Osteocyte (in vitro differentiated cells): Measurements from ENCODE around the gene ACACA. TPM values are rescaled to one million over a fixed set of nuclear protein-coding genes. Genes with fewer than 3 reads are reported as not detected.
"Not testable (repeated sequence)": the region's sequence is repeated elsewhere in the genome, so short reads cannot be mapped to it uniquely, and the experiment has no call there.

Source experiments
- DNase-seq: peaks from one replicate; pipeline ENCODE4 v3.0.0; 2021; ENCODE audit warnings: mixed read lengths; ENCODE audit not compliant: unreplicated experiment; ENCODE audit errors: extremely low spot score
- H3K27ac Mint-ChIP-seq: one replicate; pipeline ENCODE4 v1.8.0; 2021; ENCODE audit warnings: mild to moderate bottlenecking, mixed read lengths; ENCODE audit not compliant: unreplicated experiment
- H3K27me3 Mint-ChIP-seq: one replicate; pipeline ENCODE4 v1.8.0; 2021; ENCODE audit warnings: mixed read lengths; ENCODE audit not compliant: unreplicated experiment
- H3K36me3 Mint-ChIP-seq: one replicate; pipeline ENCODE4 v1.8.0; 2021; ENCODE audit warnings: mixed read lengths; ENCODE audit not compliant: unreplicated experiment
- H3K4me1 Mint-ChIP-seq: one replicate; pipeline ENCODE4 v1.8.0; 2021; ENCODE audit warnings: mixed read lengths; ENCODE audit not compliant: unreplicated experiment
- H3K4me3 Mint-ChIP-seq: one replicate; pipeline ENCODE4 v1.8.0; 2021; ENCODE audit warnings: mild to moderate bottlenecking, moderate library complexity, mixed read lengths; ENCODE audit not compliant: unreplicated experiment
- H3K9me3 Mint-ChIP-seq: one replicate; pipeline ENCODE4 v1.8.0; 2021; ENCODE audit warnings: mixed read lengths; ENCODE audit not compliant: unreplicated experiment
- total RNA-seq: library from RNA; stranded (reverse); gene quantifications from 2 replicates; pipeline ENCODE4 v1.2.1, GENCODE V29; 2021
- TF ChIP-seq, protein P1 (sequence below): fragments of 200-600 bp; sonication (generic); IDR thresholded peaks from 2 replicates; pipeline ENCODE4 v1.5.0; 2021; ENCODE audit warnings: antibody characterized with exemption, mild to moderate bottlenecking, moderate library complexity

The ACACA gene
- total RNA-seq, 1 donor from 2014 or later: 63.5 TPM

DNA sequence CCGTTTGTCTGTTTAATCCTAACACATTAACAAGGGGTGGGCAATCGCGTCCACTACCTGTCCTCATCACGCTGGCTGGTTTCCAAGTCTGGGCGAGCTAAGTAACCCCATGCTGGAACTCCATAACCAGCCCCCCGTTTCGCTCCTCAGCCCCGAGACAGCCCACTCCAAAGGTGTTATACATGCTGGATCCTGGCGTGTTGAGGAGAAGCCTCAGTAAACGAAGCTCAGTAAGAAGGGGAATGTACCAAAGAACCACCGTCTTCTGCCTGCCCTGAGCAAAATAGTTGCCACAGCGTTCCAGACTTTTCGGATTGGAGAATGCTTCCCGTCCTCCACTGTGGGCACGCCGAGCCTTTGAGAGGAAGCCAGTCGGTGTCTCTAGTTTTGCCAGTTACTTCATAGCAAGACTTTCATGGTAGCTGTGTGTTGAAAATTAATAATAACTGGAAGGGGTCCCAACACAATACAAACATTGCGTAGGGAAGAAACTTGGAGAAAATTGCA is 46.9 kb downstream of the ACACA start:
- H3K9me3 Mint-ChIP-seq: no peaks in the 10 kb centered on the region
- TF ChIP-seq, protein P1, sequence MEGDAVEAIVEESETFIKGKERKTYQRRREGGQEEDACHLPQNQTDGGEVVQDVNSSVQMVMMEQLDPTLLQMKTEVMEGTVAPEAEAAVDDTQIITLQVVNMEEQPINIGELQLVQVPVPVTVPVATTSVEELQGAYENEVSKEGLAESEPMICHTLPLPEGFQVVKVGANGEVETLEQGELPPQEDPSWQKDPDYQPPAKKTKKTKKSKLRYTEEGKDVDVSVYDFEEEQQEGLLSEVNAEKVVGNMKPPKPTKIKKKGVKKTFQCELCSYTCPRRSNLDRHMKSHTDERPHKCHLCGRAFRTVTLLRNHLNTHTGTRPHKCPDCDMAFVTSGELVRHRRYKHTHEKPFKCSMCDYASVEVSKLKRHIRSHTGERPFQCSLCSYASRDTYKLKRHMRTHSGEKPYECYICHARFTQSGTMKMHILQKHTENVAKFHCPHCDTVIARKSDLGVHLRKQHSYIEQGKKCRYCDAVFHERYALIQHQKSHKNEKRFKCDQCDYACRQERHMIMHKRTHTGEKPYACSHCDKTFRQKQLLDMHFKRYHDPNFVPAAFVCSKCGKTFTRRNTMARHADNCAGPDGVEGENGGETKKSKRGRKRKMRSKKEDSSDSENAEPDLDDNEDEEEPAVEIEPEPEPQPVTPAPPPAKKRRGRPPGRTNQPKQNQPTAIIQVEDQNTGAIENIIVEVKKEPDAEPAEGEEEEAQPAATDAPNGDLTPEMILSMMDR: no peak
- DNase-seq: no peak

DNA sequence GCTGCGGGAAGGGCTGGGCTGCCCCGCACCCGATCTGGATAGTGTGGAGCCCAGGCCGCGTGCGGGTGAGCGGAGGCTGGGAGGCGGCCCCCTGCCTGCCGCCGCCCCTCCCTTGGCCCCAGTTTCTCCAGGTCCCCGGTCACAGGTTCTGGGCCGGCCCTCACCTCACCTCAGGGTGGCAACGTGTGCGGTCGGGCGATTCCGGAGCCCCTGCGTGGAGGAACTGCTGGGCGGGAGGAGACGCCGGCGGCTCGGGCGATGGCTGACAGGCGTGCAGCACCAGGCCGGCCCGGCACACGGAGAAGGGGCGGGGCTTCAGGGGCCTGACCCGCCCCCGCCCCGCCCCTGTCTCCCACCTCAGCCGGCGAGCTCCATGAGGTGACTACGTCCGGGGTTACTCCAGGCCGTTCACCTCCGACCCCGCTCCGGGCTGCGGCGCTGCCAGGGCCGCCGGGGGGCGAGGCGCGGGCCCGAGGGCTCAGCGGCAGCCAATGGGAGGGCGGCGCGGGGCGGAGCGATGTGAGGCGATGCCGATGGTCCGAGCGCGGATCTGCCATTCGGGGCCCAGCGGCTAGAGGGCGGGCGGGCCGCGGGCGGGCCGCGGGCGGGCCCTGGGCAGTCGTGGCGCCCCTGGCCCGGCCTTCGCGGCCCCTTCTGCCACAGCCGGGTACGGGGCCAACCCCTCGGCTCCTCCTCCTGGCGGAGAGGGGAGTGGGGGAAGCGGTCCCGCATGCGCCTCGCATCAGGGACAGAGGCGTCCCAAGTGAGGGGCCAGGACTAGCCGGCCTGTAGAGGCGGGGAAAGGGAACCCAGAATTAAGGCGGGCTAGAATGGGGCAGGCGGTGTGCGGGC is 47.6 kb downstream of the ACACA start:
- H3K27me3 Mint-ChIP-seq: no peaks in the 10 kb centered on the region
- H3K4me1 Mint-ChIP-seq: peaks cover 28% of the 10 kb centered on the region
- no peaks in the 10 kb centered on the region for H3K9me3 Mint-ChIP-seq
- no peaks in the 10 kb centered on the region for H3K36me3 Mint-ChIP-seq
- H3K4me3 Mint-ChIP-seq: peak overlapping the region; percentile 85
- peak overlapping the region; percentile 87 for H3K27ac Mint-ChIP-seq
- DNase-seq: peak; percentile 95
- TF ChIP-seq, protein P1: peak; percentile 52

More for the DNA sequence above, 46.9 kb downstream of the ACACA start:
- Mint-ChIP-seq H3K4me1 (peaks cover 28% of the 10 kb centered on the region), H3K4me3 (peak overlapping the region; percentile 85), H3K36me3 (no peaks in the 10 kb centered on the region), H3K27me3 (no peaks in the 10 kb centered on the region), H3K27ac (peak overlapping the region; percentile 78)

DNA sequence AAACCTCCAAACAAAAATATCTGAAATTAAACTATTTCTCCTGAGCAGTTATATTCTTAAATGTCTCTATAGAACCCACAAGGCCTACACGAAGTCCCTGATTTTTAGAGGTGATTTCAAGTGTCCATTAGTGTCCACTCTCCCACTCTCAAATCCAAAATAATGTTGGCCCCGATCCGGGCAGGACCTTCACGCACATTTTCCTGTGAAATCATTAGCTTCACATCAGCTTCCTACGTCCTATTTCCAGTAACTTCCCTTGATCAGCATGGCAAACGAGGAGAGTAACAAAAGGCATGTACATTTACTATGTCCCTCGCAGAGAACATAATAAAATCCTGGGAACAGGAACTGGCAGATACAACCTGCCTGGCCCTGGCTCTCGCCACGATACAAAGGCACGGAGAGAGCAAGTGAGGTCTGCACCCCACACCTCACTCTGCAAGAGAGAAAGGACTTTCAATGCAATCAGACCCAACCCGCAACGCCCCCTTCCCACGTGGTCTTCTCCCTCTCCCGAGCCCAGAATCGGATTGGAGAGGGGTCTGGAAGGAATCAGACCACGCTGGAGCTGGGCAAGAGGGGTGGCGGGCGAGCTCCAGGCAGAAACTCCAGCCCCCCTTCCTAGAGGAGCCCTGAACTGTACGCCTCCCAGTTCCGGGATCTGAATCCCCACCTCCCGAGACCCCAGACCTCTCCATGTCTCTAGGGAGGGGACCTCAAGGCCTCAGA is 48.4 kb downstream of the ACACA start:
- Mint-ChIP-seq H3K9me3 (no peaks in the 10 kb centered on the region), H3K4me1 (peaks cover 28% of the 10 kb centered on the region), H3K27ac (peak overlapping the region; percentile 87), H3K36me3 (no peaks in the 10 kb centered on the region), H3K4me3 (peak overlapping the region; percentile 85), H3K27me3 (no peaks in the 10 kb centered on the region)
- TF ChIP-seq, protein P1: no peak
- DNase-seq: peak; percentile 83

DNA sequence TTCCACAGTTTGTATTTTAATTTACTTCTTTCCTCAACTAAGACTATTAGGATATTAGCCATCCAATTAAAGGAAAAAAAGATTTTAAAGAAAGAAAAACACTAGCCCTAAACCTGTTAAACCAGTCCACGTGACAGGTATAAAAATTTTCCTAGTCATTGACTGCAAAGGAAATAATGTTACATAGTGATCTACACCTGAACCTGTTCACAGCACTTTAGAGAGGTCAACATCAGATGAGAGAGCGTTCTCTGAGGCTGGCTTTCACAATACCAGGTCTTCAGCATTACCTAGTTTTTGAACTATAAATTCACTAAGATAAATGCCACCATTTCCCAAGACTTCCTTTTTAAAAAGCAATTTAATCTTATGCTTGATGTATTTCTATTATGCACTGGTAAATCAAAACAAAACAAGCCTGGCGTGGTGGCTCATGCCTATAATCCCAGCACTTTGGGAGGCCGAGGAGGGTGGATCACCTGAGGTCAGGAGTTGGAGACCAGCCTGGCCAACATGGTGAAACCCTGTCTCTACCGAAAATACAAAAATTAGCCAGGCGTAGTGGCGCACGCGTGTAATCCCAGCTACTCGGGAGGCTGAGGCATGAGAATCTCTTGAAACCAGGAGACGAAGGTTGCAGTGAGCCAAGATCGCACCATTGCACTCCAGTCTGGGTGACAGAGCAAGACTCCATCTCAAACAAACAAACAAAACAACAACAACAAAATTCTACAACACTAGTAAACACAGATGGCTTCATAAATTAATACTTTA is 49.7 kb downstream of the ACACA start:
- H3K36me3 Mint-ChIP-seq, DNase-seq, H3K27me3 Mint-ChIP-seq, H3K27ac Mint-ChIP-seq, H3K9me3 Mint-ChIP-seq: not testable (repeated sequence)
- Mint-ChIP-seq H3K4me3 (peak overlapping the region; percentile 85), H3K4me1 (peaks cover 28% of the 10 kb centered on the region)

DNA sequence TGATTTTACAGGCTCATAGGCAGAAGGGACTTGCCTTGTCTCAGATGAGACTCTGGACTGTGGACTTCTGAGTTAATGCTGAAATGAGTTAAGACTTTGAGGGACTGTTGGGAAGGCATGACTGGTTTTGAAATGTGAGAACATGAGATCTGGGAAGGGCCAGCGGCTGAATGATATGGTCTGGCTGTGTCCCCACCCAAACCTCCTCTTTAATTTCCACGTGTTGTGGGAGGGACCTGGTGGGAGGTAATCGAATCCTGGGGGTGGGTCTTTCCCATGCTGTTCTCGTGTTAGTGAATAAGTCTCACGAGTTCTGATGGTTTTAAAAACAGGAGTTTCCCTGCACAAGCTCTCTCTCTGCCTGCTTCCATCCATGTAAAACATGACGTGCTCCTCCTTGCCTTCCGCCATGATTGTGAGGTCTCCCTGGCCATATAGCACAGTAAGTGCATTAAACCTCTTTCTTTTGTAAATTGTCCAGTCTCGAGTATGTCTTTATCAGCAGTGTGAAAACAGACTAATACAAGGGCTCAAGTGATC is 59.7 kb downstream of the ACACA start:
- not testable (repeated sequence) for H3K4me3 Mint-ChIP-seq, DNase-seq, H3K27me3 Mint-ChIP-seq, H3K9me3 Mint-ChIP-seq, H3K36me3 Mint-ChIP-seq, H3K27ac Mint-ChIP-seq, H3K4me1 Mint-ChIP-seq
